Frontal cortex (tissue), 4 donors: ENCODE results near the gene ZSCAN10. TPM values are rescaled to one million over a fixed set of nuclear protein-coding genes. Genes with fewer than 3 reads are reported as not detected.

Experiments used
- DNase-seq, 2 donors: peaks; one replicate each; pipeline ENCODE4 v3.0.0; 2012; ENCODE audit warnings: low spot score in 2 of 2
- FAIRE-seq: peaks from 2 replicates; lab custom pipeline; 2012; peaks lifted over from hg19 to GRCh38; lab: Jason Lieb, UNC
- total RNA-seq: library from RNA; depleted of rRNA; stranded (reverse); fragments of >200 nt; gene quantifications from one replicate; pipeline ENCODE4 v1.2.3, GENCODE V29; 2014
- donor health status: control.
- donor health status: control.
- donor health status: control.

The ZSCAN10 gene
- total RNA-seq, 1 donor from 2014 or later: not detected

DNA sequence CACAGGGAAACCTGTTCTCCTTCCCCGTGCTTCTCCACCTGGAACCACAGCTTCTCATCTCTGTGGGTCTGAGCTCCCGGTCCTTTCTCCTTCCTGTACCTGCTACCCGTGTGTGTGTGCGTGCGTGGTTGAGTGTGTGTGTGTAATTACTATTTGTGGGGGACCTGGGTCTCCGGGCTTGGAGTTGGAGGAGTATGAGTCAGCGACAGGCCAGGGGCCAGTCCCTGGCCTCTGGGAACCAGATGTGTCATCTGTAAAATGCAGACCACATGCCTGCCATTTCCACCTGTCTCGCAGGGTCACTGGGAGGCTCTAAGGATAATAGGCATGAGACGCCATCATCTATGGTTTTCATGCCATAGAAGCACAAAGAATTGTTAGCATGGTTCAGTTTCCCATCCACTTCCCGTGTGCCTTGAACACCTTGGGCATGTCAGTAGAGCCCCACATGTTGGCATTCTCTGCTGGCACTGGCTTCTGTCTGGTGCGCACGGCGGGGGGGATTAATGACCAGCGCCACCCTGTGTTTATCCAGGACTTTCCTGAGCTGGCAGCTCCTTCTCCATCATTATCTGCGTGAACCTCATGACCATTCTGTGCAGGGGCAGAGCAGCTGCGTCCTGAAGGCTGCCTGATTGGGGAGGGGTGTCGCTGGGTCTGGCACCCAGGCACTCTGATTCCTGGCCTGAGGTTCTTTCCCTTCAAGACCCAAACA, 14.8 kb upstream of the ZSCAN10 start:
- no peak for FAIRE-seq
- DNase-seq: peak; percentile 19 to 34

DNA sequence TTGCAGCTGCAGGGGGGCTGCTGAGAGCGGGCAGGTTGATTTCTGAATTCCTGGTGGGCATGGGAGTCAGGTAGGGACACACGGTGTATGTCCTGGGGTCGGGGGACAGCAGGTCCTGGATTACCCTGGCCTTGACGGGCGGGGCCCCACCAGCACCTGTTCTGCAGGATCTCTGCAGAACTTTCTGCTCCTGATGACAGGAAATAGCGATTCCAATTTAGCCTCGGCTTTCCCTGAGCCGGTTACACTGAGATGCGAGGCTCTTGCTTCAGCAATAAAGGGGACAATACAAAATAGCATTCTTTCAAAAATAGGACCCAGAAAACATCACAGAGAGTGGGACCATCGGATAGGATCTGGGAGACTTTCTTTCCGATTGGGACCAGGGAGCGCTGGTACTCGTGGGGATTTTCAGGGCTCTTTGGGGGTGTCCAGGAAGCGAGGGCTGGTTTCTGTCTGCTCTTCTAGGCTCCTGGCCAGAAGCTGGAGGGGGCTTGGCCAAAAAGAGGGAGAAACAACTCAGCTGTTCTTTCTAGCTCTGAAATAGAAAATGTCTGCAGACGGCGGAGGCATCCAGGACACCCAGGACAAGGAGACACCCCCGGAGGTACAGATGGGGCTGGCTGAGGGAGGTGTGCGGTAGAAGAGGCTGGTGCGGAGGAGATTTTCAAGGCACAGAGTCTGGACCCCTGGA, 13.9 kb upstream of the ZSCAN10 start:
- FAIRE-seq: no peak
- peak in 1 of 2 donors; percentile 48 for DNase-seq

DNA sequence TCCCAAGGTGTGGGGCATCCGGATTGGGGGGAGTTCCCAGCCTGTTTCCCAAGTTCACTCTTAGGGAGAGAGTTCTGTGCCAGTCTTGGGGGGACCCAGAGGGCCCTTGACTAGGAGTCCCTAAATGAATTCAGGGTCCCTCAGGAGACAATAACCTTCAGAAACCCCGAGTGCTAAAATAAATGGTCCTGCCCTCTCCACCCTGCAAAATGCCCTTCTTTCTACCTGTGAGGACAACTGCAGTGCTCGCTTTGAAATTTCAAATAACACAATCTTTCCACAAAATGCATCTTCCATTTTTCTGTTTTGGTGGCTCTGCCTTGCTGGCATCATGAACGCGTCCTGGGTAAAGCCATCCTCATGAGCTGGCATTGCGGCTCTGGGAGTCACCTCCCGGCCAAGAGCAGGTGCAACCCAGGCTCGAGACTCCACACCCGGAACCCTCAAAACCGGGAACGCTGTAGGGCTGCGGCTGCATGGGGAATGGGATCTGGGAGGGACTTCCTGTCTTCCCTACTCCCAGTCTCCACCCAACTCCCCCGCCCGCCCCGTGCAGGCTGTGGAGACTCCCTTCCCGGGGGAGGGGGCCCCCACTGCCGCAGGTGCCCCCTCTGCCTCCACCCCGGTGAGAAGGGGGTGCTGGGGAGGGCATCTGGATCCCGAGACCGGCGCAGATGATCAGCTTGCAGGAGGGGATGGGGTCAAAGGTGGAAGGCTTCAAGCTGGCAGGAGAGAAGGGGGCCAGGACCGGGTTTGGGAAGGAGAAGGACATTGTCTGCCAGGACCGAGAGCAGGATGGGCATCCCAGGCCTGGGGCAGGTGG, 13.2 kb upstream of the ZSCAN10 start, which contains the start of gene ZNF205:
ZNF205 (plus strand) TSS at position 529 of the 823 bp plus-strand sequence. CDS start 845 bp downstream, outside the sequence.
- no peak for FAIRE-seq

DNA sequence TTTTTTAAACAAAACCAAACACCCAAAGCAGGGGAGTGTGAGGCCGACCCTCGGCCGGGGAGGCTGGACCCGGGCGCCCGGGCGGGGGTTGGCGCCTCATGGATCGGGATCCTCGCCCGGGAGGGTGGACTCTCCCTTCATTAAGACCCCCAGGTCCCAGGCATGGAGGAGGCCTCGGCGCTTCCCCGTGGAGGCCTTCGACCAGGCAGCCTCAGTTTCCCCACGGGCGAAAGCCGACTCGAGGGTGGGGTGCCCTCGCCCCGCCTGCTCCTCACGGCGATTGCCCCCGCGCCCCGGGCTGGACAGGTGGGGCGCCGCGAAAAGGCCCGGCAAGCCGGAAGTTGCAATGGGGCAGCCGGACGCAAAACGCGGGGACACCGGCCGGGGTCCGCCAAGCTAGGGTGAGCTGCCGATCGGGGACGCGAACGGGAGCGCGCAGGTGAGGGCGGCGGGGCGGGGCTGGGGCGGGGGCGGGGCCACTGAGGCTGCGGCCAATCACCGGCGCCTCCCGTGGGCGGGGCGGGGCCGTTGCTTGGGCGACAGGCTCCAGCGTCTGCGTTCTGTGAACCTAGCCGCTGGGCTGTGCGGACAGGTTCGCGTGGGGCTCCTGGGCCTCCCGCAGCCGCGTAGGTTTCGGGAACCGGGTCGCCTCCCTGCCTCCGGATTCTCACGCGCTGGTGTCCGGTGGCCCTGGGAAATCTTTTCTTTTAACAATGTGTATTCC, 7.3 kb upstream of the ZSCAN10 start:
- FAIRE-seq: no peak

More for the DNA sequence above, 13.2 kb upstream of the ZSCAN10 start, which contains the start of gene ZNF205:
- DNase-seq: peak; percentile 82 to 90

DNA sequence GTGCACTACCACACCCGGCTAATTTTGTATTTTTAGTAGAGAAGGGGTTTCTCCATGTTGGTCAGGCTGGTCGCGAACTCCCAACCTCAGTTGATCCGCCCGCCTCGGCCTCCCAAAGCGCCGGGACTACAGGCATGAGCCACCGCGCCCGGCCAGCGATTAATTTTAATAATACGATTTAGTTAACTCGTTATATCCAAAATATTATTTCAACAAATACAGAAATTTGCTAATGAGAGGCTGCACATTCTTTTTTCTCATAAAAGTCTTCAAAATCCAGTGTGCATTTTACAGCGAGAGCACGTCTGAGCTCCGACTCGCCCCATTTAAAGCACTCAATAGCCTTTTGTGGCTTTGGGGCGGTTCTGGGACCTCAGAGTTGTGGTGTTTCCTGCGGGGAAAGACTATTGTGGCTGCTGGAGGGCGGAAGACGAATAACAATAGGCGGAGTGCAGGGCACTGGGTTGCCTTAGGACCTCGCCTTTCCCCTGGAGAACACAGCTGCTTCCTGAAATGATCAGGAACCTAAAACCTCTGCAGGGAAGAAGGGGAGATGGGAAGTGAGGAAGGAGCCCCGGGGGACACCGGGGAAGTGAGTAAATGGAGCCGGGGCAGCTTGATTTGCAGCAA, 2.9 kb upstream of the ZSCAN10 start:
- DNase-seq: peak; percentile 36 to 39
- FAIRE-seq: no peak

More for the DNA sequence above, 7.3 kb upstream of the ZSCAN10 start:
- peak; percentile 90 to 99 for DNase-seq

DNA sequence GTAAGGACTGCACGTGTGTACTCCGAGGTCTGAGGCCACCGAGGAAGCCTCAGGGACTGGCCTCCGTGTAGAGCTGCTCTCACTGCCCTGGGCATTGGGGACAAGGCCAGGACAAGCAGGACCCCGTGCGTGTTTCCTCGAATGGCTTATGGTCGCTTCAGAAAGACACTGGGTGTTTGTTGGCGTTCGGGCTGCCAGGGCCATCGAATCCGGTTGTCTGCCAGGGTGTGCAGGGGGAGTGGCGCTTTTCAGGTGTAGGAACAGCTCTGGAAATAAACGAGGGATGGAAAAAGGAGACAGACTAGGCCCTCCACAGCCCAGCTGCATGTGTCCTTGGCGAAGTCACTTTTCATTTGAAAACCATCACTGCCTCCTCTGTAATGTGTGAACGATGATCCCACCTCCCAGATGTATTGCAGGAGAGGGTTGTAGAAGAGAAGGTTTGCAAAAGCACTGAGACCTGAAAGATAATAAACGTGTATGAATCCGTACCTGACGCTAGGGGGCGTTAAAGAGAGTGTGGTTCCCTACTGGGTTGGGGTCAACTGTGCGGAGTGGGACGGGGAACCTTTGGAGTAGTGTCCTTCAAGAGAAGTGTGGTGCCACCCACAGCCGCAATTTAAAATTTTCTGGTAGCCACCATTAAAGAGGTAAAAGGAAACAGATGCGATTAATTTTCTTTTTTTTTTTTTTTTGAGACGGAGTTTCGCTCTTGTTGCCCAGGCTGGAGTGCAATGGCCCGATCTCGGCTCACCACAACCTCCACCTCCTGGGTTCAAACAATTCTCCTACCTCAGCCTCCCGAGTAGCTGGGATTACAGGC, 2.1 kb upstream of the ZSCAN10 start:
- peak; percentile 40 to 54 for DNase-seq
- no peak for FAIRE-seq

DNA sequence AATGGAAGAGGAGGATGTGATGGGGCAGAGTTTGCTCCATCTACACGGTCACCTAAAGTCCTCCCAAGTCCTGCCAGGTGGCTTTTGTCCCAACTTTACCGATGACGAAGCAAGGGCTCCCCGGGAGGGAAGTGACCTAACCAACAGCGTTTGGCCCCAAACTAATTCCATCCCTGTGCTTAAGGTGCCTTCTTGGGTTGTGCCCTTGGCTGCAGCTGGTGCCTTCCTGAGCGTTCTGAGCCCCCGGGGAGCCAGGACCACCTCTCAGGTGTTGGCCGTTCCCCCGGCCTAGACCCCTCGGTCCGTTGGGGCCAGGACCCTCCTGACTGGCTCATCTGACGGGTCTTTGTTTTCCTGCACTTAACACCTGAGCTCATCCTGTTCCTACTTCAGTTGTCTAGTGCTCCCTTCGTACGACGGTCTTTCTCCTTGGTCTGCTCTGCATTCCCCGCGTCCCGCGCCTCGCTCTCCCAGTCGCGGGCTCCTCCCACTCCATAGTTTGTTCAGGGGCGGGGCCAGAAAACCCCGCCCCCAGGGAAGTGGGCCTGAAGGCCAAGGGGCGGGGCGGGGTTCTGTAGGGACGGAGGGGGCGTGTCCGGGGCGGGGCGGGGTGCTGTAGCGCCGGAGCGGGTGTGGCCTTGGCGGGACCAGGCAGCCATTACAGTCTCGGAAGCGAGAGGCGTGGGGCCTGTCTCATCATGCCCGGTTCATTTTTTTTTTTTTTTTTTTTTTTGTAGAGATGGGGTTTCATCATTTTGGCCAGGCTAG, 822 bp upstream of the ZSCAN10 start:
- FAIRE-seq (no peak), DNase-seq (peak; percentile 65 to 83)

DNA sequence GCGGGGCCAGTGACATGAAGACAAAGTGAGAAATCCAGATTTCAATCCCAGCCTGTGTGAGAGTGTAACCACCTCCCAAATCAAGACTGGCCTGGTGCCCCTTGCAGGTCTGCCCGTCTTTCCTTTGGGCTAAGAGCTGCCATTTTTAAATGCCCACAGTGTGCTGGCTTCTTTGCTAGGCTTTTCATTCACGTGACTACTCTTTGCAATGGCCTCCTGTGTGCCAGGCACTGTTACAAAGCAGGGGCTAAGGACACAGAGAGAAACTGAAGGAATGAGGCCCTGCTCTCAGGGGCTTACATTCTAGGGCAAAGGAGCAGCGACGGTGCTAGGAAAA, 269 bp upstream of the ZSCAN10 start:
- no peak for FAIRE-seq
- DNase-seq: no peak

DNA sequence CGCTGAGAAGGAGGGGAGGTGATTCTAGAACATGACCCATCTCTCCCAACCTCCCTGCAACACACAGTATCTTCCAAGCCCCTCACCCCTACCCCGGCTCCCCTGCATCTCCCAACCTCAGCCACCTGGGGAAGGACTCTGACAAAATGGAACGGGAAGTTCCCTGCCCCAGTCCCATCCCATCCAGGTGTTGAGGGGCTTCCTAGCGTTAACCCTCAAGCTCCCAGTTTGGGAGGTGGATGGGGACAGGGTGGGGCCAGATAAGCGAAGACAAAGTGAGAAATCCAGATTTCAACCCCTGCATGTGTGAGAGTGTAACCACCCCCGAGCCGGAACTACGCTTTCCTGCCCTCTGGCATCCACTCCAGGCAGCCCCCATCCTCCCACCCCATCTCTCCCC, 1.8 kb downstream of the ZSCAN10 start:
- DNase-seq (no peak), FAIRE-seq (no peak)

DNA sequence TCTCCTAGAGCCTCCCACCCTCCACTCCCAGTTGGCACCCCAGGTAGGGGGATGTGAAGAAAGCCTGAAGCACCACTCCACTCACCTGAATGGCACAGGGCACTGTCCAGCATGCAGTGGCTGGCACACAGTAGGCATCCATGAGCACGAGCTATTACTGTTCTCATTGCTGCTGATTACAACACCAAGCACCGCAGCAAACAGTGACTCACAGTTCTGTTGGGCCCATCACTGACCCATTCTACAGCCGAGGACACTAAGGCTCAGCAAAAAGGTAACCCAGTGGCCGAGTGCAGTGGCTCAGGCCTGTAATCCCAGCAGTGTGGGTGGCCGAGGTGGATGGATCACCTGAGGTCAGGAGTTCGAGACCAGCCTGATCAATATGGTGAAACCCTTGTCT, 2.7 kb downstream of the ZSCAN10 start:
- FAIRE-seq (no peak), DNase-seq (no peak)

DNA sequence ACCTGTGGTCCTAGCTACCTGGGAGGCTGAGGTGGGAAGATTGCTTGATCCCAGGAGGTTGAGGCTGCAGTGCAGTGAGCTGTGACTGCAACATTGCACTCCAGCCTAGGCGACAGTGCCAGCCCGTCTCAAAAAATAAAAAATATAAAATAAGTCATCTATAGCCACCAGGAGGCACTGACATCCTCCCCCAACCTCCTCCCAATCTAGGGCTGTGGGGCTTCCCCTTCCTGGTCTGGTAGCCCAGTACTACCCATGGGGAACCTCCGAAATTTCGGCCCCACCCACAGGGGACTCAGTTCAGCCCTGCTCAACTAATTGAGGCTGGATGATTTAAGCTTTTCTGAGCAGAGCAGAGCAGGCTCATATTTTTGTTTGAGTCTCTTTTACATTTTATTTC, 3.2 kb downstream of the ZSCAN10 start:
- DNase-seq (peak; percentile 21 to 32), FAIRE-seq (no peak)

DNA sequence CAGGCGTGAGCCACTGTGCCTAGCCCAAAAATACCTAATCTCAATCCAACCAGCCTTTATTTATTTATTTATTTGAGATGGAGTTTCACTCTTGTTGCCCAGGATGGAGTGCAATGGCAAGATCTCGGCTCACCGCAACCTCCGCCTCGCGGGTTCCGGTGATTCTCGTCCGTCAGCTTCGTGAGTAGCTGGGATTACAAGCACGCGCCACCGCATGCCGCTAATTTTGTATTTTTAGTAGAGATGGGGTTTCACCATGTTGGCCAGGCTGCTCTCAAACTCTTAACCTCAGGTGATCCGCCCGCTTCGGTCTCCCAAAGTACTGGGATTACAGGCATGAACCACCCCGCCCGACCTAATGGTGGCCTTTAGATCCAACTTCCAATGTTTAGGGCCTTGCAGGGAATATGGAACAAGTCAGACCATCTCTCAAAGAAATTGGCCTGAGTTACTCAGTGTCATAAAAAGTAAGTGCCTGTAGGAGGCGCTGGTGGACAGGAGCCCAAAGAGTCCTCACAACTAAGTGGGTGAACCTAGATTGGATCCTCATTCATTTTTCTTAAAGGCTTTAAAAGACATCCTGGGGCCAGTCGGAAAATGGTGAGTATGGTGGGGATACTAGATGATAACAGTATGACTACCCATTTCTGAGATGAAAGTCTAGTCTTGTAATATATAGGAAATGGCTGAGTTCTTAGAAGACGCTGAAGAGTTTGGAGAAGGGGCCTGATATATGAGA, 4.6 kb downstream of the ZSCAN10 start:
- DNase-seq (peak in 1 of 2 donors; percentile 42), FAIRE-seq (no peak)

DNA sequence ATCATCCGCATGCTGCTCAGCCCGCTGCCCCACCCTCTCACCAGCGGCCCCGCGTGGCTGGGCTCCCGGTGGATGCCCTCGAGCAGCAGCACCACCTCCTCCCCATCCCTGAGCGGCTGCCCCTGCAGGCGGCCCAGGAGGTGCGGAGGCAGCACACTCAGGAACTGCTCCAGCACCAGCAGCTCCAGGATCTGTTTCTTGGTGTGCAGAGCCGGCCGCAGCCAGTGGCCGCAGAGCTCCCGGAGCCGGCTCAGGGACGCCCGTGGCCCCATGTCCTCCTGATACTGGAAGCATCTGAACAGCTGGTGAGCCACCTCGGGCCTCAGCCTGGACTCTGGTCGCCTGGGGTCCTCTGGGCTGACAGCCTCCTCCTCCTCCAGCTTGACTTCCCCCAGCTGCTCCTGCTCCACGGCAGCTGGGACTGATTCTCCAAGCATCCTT, 6.6 kb downstream of the ZSCAN10 start:
- FAIRE-seq (no peak), DNase-seq (no peak)

DNA sequence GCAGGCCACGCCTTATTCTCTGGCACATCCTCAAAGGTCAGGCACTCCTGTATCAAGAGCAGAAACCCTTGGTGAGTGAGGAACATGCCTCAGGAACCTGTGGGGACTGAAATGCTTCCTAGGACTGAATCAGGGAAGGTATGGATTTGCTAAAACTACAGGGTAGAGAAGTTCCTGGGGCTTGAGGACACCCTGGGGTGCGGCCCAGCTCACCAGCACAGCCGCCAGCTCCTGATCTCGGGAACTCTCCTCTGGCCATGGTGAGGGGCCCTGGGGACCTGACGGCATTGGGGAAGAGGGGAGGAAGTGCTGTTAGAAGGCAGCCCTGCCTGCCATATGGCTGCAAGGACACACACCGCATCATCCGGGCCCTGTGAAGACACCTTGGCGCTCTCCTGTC, 7.5 kb downstream of the ZSCAN10 start:
- DNase-seq (no peak), FAIRE-seq (no peak)

DNA sequence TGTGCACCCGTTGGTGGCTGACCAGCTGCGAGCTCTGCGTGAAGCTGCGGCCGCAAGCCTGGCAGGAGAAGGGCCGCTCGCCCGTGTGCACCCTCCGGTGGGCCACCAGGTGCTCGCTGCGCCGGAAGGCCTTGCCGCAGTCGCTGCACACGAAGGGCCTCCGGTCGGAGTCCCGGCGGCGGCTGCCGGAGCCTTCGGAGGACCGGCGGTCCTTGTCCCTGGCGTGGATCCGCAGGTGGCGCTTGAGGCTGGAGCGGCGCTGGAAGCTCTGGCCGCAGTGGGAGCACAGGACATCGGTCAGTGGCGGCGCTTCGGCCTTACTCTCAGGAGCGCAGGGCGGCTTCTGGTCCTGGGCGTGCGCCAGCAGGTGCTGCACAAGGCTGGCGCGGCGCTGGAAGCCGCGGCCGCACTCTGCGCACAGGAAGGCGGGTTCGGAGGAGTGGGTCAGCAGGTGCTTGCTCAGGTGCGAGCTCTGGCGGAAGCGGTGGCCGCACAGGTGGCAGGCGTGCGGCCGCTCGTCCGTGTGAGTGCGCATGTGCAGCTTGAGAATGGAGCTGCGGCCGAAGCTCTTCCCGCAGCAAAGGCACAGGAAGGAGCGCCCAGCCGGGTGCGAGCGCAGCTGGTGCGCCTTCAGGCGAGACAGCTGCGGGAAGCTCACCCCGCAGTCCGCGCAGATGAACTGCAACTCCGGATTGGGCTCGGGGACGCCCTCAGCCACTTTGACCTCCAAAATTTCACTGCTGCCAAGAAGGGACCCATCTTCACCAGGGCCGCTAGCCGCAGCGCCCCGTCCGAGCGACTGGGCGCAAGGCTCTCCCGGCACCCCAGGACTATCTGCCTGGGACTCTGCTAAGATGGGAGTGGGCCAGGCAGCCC, 9.1 kb downstream of the ZSCAN10 start:
- DNase-seq: no peak
- no peak for FAIRE-seq
